HG02798 (cell line): Measurements from ENCODE around the gene AATK.

ENCODE experiments used
- ATAC-seq: cut with Tn5 transposase; IDR thresholded peaks from one replicate; pipeline ENCODE4 v1.9.1; 2021; ENCODE audit warnings: mild to moderate bottlenecking; ENCODE audit not compliant: unreplicated experiment, poor library complexity

AATK gene

DNA sequence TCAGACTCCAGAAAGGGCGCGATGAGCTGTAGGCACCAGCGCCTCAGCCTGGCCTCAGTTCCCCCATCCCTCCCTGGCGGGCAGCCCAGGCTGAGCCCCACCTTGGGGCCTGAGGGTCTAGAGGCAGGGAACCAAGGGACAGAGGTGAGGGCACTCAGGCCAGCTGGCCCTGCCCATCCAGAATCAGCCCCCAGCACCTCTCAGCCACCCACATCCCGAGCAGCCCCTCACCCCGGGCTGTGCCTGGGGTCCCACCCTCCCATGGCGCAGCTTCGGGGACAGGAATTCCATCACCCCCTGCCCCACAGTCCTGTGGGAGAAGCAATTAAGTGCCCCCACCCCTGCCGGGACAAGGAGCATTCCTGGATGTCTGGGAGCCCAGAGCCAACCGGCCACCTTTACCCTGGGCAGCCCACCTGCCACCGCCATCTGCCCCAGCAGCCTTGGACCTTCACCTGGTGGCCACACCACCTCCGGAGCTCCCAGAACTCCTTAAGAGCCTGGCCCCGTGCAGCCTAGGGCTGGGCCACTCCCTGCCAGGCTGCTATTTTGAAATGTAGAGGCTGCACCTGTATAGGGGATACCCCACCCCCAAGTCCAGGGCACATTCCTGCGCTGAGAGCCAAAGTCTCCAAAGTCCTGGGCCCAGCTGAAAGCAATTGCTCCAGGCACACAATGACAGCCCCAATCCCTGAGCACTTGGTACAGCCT, 34.4 kb downstream of the AATK start:
- no peak for ATAC-seq

DNA sequence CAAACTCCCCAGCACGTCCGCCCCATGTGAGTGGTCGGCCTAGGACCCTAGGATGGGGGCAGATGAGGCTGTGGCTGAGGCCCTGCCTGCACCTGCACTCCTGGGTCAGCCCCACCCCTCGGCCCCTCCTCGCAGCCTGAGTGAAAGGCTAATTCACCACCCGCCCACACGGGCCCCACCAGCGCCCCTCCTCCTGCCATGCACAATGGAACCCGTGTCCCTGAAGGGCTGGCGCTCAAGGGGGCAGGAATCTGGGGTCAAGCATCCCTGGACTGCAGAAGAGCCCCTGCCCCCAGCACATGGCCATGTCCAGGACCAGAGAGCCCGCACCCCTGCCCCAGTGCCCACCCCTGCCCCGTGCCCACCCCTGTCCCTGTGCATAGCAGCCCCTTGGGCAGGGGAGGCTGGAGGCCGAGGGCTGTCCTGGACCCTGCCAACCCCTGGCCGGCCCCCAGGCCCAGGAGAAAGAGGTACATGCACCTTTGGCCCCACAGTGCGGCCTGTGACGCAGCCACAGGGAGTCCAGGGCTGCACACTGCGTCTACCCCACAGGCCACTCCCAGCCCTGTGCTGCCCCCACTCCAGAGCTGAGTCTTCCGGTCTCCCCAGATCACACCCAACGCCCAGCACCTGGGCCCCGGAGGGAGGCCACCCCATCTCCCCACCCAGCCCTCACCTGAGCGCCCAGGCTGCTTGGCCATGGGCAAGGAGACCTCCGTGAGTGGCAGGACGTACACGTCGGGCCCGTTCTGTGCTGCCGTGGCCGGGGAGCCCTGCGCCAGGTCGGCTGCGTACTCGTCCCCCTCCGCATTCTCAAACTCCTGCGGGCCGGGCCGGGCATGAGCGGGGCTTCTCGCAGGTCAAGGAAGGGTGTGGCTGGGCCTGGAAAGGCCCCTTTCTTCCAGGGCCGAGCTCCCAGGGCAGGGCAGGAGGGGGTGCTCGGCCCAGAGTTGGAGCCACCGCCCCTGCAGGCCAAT, 35.3 kb downstream of the AATK start:
- ATAC-seq, result no peak

DNA sequence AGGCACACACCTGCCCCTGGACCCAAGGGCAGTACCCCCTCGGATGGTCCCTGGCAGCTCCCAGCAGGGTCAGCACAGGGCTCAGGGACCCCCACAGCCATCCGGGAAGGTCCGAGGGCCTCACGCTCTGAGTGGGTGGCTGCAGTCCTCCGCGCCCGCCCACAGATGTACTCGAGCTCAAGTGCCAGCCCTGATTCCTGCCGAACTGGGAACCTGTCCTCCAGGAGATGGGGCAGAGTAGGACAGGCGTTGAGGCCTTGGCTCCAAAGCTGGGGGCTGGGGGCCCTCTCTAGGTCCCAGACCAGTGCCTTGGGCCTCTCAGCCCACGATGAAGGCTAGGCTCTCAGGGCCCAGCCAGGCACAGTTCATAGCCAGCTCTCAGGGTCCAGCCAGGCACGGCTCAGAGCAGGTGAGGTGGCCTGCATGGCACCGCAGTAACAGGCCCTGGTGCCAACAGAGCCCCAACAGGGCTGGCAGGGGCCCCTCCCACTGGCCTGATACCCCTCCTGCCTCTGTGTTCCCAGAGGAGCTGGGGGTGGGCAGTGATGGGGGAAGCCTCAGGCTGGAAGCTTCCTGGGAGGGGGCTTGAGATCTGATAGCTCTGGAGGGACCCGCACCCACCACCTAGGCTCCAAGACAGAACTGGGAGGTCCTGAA, 36.2 kb downstream of the AATK start:
- ATAC-seq, result no peak

DNA sequence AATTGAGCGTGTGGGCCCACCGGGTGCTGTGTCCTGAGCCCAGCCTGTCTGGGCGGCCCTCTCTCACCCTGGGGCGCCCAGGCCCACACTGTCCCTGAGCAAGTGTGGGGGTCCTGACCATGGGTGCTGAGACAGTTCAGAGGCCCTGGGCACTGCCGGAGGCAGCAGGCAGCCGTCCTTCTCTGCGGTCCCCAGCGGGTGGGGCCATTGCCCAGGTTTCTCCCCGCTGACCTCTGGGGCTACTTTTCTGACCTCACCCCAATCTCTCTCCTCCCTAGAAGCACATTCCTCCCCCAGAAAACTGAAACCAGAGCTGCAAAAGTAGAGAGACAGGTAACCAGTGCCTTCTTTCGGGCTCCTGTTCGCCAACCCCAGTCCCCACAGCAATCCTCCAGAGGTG, 36.7 kb downstream of the AATK start:
- no peak for ATAC-seq

DNA sequence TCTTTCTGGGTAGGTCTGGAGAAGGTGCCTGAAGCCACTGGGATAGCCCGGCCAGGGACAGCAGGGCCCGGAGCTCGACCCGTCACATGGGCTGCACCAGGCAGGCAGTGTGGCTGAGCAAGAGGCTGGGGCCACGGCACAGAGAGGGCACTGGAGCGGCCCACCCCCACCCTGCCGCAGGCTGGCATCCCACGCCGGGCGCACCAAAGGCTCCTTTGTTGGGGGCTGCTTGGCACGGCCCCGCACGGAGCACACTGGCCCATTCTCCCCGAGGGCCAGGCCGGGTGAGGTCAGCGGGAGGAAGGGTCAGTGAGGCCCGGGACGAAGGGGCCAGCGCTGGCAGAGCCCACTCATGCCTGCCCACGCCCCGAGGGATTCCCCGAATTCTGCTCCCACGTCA, 37.2 kb downstream of the AATK start:
- ATAC-seq, result no peak

DNA sequence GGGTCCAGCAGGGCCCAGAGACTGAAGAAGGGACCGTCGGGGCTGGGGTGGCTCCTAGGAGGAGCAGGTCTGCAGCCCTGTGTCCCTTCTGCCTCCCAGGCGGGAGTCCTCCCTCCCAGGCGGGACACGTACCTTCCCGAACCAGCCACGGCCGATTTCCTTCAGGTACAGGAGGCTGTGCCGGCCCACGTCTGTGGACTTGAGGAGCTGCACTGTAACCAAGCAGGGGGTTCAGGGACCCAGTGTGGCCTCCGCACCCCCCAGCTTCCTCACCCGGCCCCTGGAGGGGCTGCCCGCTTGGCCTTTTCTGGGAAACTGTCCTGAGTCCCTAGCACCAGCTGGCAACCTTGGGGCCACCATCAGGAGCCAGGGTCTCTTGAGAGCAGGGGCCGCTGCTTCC, 37.7 kb downstream of the AATK start:
- ATAC-seq, result no peak

DNA sequence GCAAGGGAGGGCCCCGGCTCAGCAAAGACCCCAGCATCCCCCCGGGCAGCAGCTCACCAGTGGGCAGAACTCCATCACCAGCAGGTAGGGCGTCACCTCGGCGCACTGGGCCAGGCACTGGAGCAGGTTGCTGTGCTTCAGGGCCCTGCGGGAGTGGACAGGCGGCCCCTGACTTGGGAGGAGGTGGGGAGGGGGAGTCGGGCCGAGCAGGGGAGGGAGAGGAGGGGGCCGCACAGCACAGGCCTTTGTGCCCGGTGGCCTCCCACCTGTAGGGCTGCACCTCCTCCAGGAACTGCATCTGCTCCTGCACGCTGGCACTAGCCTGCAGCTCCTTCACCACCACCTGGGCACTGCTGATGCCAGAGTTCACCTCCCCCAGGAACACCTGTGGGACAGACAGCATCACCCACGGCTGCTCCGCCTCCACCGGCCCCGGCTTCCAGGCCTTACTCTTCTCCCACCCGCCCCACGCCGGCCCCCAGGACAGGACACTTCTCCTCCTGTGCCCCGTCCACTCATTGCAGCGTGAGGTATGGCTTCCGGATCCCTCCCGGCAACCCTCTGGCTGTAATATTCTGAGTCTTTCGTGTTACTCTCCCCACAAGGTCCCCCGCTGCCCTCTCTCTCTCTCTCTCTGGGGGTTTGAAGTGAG, 38.4 kb downstream of the AATK start:
- no peak for ATAC-seq

DNA sequence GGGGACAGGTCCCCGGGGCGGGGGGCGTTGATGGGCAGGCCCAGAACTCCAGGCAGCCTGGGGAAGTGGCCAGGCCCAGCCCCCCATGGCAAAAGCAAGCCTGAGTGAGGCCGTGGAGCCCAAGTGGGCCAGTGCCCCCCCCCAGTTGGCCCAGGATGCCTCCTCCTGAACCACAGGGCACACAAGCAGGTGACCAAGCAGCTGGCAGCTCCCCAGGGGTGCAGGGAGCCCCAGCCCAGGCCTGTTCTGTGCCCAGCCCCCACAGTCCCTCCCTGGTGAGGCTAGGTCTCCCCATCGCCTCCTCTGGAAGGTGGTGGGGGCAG, 38.9 kb downstream of the AATK start:
- no peak for ATAC-seq

DNA sequence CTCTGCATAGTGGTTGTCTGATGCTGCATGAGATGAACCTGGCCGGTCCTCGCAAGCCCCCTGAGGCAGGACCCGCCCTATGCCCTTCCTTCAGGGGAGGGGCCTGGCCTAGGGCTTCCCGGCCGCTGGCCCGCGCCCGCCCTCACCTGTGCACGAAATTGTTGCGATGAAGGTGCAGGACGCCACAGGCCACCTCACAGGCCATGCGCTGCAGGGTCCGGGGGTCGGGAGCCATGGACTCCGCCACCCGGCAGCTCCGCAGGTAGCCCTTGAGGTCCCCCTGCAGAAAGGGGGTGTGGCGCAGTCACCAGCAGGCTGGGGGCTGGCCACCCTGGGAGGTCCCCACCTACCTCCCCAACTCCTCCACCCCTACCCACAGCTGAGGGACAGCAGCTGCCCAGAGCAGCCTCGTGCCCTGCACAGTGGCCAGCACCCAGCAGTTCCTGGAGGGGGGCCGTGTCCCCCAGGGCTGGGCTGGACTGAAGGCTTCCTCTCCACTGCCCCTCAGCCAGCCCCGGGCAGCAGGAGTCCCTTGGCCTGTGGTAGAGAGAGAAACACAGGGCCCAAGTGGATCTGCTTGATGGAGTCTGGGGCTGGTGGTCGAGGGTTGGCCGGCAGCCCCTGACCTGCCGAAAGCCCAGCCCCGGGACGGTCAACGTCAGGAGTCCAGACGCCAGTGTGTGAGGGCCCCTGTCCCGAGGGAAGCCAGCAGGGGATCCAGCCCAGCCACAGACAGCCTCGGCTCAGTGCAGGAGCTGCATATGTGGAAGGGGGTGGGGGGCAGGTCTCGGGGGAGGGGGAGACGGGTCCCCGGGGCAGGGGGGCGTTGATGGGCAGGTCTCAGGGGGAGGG, 39.5 kb downstream of the AATK start:
- ATAC-seq, result no peak

DNA sequence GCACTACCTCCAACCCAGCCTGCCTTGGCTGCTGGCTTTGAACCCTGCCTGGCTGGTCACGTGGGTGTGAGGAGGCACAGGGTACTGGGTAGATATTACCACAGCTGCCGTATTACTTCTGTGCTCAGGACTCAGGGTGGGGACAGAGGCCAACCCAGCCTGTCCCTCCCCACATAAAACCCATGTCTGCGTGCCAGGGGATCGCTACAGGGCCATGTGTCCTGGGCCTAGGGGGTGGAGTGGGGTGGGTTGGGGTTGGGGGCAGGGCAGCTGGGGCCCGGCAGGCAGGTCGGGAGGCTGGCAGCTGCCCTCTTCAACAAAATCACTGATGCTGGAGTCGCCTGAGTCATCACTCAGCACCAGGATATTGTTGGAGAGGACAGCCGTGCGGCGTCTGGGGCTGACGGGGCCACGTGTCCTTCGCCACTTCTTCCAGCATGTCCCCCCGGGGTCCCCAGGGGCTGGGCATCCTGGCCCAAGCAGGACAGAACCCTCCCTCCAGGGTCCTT, 40.4 kb downstream of the AATK start:
- ATAC-seq, result no peak

DNA sequence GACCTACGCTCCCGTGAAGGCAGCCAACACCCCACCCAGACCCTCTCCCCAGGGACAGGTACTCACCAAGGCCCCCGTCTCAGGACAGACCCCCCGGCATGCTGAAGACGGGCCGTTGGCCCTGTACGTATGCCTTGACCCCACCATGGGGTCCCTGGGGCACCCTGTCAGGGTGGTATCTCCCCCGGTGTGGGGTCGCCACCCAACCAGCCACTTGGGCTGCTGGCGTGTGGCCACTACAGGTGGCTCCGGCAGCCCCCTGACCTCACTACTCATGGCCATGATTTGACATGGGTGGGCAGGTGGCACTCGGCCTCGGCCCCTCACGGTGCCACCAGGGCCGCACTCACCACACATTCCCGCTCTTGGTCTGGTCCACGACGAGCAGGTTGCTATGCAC, 41.6 kb downstream of the AATK start:
- ATAC-seq, result no peak

DNA sequence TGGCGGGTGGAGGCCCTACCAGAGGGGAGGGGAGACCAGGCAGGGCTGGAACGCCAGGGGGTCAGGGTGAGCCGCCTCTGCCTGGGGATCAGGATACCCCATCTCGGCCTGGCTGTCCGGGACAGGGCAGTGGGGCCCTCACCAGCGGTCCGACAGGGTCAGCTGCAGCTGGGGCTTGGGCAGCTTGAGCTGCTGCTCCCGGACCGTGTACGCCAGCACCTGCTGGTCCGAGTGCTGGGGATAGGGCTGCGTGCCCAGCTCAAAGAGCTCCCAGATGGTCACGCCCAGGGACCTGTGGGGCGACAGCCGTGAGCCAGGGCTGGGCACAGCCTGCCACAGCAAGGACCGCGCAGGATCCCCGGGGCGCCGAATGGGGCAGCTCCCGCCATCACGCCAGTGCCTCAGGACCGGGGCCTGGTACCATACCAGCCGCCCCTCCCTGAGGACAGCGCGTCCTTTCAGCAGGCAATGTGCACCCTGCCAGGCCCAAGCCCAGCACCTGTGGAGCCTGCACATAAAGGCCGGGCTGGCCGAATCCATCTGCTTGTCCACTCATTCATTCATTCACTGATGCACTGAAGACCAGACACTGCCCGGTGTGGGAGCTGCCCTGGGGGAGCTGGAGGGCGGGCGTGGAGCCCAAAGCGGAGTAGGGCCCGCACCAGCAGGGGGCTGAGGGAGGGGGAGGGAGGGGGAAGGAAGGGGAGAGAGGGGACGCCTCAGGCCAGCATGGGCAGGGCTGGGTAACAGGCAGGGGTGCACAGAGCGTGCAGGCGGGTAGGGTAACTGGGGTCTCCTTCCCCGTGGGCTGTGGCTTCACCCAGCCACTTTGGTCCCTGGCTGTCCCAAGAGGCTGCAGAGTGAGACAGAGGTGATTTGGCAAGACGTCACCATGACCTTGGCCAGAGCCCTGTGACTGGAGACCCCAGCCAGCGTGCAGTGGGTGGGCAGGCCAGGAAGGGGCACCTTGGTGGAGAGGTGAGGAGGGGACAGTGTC, 42.7 kb downstream of the AATK start:
- no peak for ATAC-seq

DNA sequence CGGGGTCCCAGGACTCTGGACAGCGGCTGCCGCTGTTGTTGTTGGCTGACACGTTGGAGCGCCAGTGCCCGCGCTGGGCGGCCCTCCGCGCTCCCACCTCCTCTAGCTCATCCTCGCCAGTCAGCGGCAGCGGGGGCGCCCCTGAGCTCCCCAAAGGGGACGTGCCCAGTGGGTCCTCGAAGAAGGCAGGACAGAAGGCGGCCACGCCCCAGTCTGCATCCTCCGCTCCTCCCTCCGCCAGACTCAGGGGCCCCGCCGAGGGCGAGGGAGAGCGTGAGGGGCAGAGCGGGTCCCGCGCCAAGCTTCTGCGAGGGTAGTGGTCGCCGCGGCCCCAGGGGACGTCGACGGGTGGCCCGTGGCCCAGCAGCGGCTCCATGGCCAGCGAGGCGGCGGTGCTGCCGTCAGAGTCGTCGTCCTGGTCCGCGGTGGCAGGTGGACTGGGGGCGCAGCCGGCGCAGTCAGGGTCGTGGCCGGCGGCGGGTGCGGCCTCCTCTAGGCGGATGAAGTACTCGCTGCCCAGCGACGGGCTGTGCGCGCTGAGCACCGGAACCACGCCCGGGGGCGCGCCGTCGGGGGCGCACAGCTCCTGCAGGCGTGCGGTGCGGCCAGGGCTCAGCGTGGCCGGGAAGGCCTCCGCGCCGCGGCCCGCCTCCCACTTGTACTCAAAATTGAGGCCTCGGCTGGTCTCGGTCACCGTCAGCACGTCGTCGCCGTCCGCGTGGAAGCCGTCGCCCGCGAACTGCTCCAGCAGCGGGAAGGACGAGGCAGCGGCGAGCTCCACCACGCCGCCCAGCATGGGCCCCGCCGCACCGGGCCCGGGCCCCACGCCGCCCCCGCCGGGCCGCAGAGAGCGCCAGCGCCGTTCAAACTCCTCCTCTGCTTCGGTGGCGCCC, 43.9 kb downstream of the AATK start:
- no peak for ATAC-seq

DNA sequence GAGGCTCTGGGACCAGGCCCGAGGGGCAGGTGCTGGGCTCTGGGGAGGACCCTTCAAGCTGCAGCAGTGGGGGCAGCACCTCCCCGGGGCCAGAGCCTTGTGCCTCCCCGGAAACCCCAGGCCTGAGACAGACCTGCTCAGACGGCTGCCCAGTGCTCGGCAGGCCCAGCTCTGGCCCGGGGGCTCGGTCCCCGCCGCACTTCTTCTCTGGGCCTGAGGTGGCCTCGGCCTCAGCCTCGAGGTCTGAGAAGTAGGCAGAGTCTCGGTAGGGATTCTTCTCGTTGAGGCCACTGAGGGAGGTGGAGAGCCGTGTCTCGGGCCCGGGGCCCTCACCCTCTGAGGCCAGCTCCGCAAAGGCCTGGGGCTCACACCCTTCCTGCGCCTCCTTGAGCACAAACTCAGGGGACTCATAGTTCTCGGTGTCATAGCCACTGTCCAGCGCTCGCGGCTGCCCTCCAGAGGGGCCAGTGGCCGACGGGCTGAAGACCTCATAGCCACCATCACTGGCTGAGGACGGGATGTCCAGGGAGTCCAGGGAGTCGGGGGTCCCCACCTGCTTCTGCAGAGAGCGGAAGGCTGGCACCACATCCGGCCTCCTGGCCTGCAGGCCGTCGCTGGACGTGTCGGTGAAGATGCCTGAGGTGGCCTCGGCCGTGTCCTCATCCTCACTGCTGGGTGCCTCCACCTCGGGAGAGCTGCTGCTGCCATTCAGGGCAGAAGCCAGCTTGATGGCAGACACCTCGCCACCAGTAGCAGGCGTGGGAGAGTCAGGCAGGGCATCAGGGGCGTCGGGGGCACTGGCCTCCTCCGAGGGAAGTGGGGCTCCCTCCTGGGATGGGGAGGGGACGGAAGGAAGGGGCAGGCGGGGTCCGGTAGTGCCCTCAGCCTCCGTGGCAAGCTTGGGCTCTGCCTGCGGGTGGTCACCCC, 45.1 kb downstream of the AATK start:
- no peak for ATAC-seq

DNA sequence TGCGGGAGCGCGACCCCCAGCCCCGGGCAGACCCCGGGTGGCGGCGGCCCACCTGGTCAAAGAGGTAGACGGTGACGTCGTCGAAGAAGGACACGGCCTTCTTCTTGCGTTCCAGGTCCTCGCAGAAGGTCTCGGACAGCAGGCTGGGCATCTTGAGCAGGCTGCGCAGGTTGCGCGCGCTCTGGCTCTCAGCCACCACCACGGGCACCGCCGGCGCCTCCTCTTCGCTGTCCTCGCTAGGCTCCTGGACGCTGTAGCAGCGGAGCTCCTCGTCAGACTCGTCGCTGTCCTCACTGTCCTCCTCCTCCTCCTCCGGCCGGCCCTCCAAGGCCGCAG, 45.9 kb downstream of the AATK start:
- no peak for ATAC-seq
